ENCODE data around the gene NPBWR2. TPM values are rescaled to one million over a fixed set of nuclear protein-coding genes. Genes with fewer than 3 reads are reported as not detected.

The NPBWR2 gene
- polyA plus RNA-seq, 1 donor from 2014 or later = not detected

- H3K4me3 ChIP-seq (ENCODE audit: low read length) = no peak overlapping the region
- TF ChIP-seq POLR2AphosphoS5 (IDR thresholded peaks at IDR 0.05) (no peak), EP300 (conservative IDR thresholded peaks at IDR 0.05; ENCODE audit: poor library complexity, severe bottlenecking) (no peak), SMC3 (conservative IDR thresholded peaks at IDR 0.05; ENCODE audit: poor library complexity) (no peak), REST (IDR thresholded peaks at IDR 0.05; ENCODE audit: borderline replicate concordance) (no peak), RAD21 (conservative IDR thresholded peaks at IDR 0.05) (no peak), TAF1 (IDR thresholded peaks at IDR 0.05; ENCODE audit: low read depth) (no peak), CTCF (IDR thresholded peaks at IDR 0.05; ENCODE audit: poor library complexity, severe bottlenecking) (no peak), MXI1 (conservative IDR thresholded peaks at IDR 0.05; ENCODE audit: poor library complexity, severe bottlenecking) (no peak), EZH2 (IDR thresholded peaks at IDR 0.05; ENCODE audit: borderline replicate concordance, insufficient read depth, low read length, poor library complexity, severe bottlenecking) (no peak)
- no peaks in the 10 kb centered on the region for H3K79me2 ChIP-seq (replicated peaks; ENCODE audit: insufficient read depth, low read length)
- H3K4me2 ChIP-seq (ENCODE audit: low read length) = no peak overlapping the region
- no peaks in the 10 kb centered on the region for H3K27me3 ChIP-seq (ENCODE audit: insufficient read depth, low read depth, low read length)
- H2AFZ ChIP-seq (ENCODE audit: low read depth, low read length) = no peak overlapping the region
- no peaks in the 10 kb centered on the region for H4K20me1 ChIP-seq (ENCODE audit: insufficient read depth)
- H3K36me3 ChIP-seq (ENCODE audit: insufficient read depth, low read length) = no peaks in the 10 kb centered on the region
- no peak overlapping the region for H3K9ac ChIP-seq (ENCODE audit: low read length)
- no peaks in the 10 kb centered on the region for H3F3A ChIP-seq (ENCODE audit: insufficient read depth, low read length, poor library complexity, severe bottlenecking)
- no peaks in the 10 kb centered on the region for H3K9me3 ChIP-seq (ENCODE audit: low read length)
- H3K27ac ChIP-seq (ENCODE audit: low read length) = no peak overlapping the region
- H3K9me2 ChIP-seq (ENCODE audit: insufficient read depth, low read length) = no peaks in the 10 kb centered on the region
Measured at GRCh38 chr20:64104667-64105451, 2.5 kb downstream of the NPBWR2 start.

GRCh38 chr20:64103871-64104666, 3.3 kb downstream of the NPBWR2 start:
- Histone ChIP-seq H4K20me1 (ENCODE audit: insufficient read depth) (no peaks in the 10 kb centered on the region), H3K9me3 (ENCODE audit: low read length) (no peaks in the 10 kb centered on the region)

More at GRCh38 chr20:64103871-64104666, 3.3 kb downstream of the NPBWR2 start:
- Histone ChIP-seq H2AFZ (ENCODE audit: low read depth, low read length) (no peak overlapping the region), H3K36me3 (ENCODE audit: insufficient read depth, low read length) (no peaks in the 10 kb centered on the region), H3K4me3 (ENCODE audit: low read length) (no peak overlapping the region), H3K79me2 (replicated peaks; ENCODE audit: insufficient read depth, low read length) (no peaks in the 10 kb centered on the region), H3F3A (ENCODE audit: insufficient read depth, low read length, poor library complexity, severe bottlenecking) (no peaks in the 10 kb centered on the region), H3K27ac (ENCODE audit: low read length) (no peak overlapping the region), H3K9ac (ENCODE audit: low read length) (no peak overlapping the region), H3K27me3 (ENCODE audit: insufficient read depth, low read depth, low read length) (no peaks in the 10 kb centered on the region), H3K9me2 (ENCODE audit: insufficient read depth, low read length) (no peaks in the 10 kb centered on the region), H3K4me2 (ENCODE audit: low read length) (no peak overlapping the region)
- no peak for TF ChIP-seq EZH2 (IDR thresholded peaks at IDR 0.05; ENCODE audit: borderline replicate concordance, insufficient read depth, low read length, poor library complexity, severe bottlenecking)
- no peak for TF ChIP-seq CTCF (IDR thresholded peaks at IDR 0.05; ENCODE audit: poor library complexity, severe bottlenecking)

Data from neural cell (in vitro differentiated cells).